GM18909 (cell line): ENCODE measurements around the gene SULT4A1.

Experiments
- ATAC-seq: cut with Tn5 transposase; IDR thresholded peaks from one replicate; pipeline ENCODE4 v1.9.1; 2021; ENCODE audit warnings: mild to moderate bottlenecking; ENCODE audit not compliant: unreplicated experiment, poor library complexity

Gene SULT4A1

DNA sequence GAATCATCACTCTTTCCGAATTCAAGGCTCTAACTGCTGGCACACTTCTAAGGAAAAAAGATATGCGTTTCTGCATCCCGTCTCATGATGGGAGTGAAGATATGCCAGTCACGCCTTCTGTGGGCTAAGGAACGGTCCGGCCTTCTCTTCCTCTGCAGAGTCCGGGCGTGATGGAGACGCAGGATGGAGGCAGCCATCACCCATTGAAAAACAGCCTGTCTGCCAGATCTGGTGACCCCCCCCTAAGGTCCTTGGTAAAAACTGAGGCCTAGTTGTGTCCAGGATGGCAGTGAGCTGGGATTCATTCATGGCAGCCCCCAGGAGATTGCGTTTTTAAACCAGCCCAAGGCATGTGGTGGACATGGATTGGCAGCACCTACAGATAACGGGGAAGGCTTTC lies 43.3 kb downstream of the SULT4A1 start:
- ATAC-seq = no peak

DNA sequence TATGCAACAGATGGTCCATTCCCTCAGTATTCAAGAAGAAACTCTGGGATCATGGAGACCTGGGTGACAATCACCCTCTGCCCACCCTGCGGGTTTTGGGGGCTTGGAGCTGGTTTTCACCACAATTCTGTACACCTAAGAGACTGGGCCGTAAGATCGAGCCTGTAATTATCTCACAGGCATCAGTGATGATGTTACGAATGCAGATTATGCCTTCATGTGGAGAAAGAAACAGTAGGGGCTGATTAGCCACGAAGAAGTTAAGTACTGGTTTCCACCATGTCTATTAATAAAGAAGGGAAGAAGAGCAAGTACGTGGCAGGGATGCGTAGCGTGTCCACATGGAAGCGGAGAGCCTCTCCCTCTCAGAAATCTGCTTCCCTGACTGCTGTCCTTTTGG lies 44.9 kb downstream of the SULT4A1 start:
- no peak for ATAC-seq

DNA sequence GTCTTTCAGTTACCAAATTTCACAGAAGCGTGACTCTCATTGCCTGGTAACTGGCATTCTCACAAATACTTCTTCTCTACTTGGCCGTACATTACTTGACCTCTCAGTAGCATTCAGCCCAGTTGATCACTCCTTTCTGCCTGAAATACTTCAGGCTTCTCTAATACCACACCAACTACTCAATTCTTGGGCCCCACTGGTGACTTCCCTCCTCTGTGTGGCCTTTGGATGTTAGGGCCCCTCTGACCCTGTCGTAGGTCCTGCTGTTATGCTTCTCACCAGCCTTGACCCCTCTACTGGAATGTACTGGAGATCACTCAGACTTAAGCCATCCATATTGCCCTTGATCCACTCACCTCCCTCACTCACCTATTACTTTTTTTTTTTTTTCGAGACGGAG lies 48.0 kb downstream of the SULT4A1 start:
- ATAC-seq = no peak

DNA sequence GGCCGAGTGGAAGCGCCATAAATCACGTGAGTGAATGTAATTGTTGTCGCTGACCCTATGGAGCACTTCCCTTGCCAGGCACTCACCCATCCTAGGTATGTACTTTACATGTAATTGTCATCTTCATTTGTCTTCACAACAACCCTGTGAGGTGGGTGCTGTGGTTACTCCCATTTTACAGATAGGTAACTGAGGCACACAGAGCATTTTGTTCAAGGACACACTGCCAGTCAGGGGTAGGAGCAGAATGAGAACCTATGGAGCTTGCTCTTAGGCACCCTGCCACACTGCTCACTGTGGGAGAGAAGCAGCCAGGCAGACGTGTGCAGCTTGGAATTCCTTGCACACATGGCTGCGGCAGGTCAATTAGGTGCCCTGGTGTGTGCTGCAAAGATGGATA lies 49.4 kb downstream of the SULT4A1 start:
- ATAC-seq = peak; percentile 9

DNA sequence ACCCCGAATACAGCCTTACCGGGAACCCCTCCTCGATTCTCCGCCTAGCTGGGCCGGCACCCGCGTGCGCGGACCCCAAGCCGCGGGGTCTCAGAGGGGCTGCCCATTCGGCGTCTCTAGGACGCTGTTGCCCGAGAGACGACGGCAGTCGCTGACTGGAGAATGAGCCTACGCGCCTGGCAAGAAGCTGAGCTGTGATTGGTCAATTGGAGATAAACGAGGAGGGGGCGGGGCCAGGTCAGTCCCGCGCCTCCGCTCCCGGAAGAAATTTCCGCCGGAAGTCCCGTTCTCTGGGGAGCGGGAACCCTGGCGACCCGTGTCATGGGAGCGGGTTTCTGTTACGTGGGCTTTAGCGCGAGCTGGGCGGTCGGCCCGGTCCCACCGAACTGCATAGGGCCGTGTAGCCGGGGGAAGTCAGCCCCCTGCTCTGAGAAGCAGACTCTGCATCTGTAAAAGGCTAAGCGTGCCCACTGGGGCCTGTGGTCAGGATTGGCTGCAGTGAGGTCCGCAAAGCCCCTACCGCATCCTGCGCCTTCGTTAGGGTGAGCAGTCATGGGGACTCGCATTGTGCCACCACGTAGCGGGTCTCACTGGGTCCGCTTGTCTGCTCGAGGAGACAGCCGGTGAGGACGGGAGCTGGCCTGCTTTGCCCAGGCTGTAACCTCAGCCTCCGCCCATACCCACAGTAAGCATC lies 50.0 kb downstream of the SULT4A1 start, which contains the start of gene EFCAB6:
Gene EFCAB6 (minus strand): TSS at position 157 of the 694 bp plus-strand sequence. CDS start 29,987 bp downstream, outside the sequence.
- peak; percentile 80 for ATAC-seq

DNA sequence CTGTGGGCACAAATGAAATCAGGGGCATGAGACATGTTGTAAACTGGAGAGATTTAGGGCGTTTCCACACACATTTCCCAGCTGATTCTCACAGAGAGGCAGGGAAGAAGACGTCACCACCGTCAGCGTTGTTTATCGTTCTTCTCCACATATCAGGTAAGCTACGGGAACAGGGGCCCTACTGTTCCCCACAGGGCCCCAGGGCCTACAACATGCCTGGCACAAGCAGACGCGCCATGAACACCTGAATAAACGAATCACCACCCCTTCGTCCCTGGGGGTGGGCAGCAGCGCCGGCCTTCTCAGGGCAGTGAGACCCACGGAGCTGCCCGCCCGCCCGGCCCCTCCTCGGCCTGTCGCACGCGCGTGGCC lies 50.5 kb downstream of the SULT4A1 start:
- no peak for ATAC-seq

DNA sequence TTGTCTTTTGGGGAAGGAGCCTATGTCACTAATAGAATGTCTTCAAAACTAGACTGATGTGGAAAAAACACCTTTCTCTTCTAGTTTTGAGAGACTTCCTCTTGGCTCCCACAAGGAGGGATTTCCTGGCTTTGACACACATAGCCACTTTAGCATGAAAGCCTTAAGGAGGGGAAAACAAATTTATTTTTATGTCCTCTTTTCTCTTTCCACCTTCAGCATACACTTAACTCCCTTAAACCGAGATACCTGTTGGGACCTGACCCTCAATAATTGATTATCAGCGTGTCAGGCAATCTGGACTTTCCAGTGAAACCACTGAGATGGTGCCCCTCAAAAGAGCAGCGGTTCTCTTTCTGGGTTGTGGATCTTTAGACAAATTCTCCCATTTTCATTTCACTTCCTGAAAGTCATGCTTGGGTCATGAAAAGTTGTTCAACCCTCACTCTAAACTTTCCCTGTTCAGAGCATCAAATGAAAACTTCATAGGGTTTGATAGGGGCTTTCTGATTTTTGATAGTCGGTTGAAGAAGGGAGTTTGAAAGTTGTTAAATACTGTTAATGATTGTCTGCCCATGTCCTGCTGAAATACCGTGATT lies 59.3 kb downstream of the SULT4A1 start:
- ATAC-seq = no peak

DNA sequence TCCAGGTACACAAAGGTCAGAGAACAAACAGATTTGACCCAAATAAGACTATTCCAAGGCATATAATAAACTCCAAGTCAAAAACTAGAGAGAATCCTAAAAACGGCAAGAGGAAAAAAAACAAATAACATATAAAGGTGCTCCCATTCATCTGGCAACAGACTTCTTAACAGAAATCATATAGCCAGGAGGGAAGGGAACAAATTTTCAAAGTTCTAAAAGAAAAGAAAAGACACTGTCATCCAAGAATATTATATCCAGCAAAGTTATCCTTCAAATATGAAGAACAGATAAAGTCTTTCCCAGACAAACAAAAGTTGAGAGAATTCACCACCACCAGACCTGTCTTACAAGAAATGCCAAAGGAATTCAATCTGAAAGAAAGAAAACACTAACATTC lies 61.3 kb downstream of the SULT4A1 start:
- no peak for ATAC-seq

DNA sequence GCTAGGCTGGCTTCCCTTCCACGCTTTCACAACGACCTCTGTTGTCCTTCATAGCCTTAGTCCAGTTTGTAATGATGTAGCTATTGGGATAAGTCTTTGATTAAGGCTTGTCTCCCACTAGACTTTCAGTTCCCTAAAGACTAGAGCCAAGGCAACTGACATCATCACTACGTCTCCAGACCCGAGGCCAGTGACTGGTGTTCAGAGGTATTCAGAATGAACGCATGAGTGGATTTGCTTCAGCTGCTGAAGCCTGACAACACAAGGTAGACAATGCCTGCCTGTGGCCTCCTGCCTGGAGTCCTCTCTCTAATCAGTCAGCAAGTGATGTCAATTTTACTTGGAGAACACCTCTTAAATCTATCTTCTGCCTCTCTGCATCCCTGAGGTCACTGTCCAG lies 63.8 kb downstream of the SULT4A1 start:
- peak; percentile 50 for ATAC-seq

DNA sequence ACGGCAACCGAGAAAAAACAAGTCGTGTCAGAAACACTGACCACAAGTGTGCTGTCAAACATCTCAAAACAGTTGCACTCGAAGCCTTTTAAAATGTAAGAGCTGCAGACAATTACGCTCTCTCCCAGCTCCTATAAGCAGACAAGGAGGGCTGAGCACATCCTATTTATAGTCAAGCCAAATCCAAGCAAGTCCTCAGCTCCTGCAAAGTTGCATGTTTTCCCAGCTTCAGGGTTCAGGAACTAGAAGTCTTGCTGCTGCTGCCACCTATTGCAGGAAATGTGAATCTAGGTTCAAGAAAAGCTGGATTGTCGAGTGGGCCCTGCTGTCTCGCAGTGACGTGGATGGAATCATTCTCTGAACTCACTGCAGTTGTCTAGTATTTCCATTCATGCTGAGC lies 65.7 kb downstream of the SULT4A1 start:
- ATAC-seq = no peak

DNA sequence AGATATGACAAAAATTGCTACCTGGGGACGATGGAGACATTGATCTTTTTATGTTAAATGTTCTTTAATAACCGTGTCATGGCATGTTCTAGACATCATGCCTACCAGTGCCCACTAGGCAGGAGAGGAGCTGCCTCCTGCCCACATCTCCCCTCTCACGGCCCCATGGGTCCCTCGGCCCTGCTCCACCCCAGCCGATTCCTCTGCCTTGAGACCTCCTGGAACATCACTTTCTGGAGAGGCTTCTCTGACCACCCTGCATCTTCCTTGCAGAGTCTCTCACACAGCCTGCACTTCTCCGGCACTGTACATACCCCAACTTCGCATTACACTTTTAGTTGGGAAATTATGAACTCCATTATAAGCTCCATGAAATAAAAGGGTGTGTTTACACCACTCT lies 67.0 kb downstream of the SULT4A1 start:
- no peak for ATAC-seq

DNA sequence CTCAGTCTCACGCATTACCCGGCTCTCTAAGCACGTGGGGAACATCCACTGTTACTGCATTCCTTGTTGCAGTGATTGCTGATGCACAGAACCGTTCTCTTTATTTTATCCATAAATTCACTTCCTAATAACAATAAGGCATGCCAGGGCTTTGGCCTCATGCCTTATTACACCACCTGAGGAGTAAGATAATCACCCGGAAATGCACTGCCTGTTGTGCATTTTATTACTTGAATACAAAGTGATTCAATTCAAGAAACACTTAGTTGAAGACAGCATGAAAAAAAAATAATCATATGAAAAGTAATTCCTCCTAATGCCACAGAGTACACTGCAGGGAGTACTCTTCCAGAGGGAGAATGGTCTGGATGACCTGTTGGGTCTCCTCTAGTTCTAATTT lies 69.4 kb downstream of the SULT4A1 start:
- ATAC-seq = no peak

DNA sequence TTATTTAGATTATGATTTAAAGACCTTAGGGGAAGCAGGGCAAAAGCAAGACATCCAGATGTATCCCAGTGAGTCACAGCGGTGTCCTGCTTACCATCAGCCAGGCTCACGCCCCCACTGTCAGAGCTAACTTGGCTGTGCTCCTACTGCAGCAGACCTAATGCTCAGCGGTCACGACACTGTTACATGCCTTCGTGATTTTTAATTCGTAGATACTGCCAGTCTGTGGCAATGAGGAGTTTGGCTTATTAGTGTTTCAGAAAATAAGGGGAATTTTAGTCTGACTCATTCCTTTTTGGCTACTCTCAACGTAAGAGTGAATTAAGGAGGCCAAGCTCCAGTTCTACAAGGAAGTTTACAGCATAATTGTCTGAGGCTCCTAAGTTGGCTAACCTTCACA lies 72.9 kb downstream of the SULT4A1 start:
- ATAC-seq = no peak

DNA sequence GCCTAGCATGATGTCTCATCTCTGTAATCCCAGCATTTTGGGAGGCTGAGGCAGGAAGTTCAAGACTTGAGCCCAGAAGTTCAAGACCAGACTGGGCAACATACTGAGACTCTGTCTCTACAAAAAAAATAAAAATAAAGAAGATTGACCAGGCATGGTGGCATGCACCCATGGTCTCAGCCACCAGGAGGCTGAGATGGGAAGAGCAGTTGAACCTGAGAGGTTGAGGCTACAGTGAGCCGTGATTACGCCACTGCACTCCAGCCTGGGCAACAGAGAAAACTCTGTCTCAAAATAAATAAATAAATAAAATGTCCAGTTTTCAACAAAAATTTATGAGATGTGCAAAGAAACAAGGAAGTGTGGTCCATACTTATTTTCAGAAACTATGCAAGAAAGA lies 78.5 kb downstream of the SULT4A1 start:
- ATAC-seq = no peak

DNA sequence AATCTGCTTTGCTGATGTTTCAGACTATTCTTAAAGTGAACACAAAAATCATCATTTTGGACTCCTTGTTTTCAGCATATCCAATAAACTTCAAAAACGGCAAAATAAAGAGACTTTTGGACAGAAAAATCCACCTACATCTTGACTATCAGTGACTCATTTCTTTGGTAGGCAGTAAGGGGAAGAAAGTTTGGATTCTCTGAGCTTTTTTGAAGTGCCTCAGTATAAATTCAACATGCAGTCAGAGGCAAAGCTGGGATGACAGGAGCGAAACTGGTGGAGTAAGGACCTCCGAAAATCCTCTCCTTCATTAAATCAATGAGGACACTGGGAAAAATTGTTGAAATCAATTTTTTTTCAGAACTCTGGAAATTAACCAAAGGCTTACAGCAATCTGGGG lies 79.9 kb downstream of the SULT4A1 start:
- ATAC-seq = no peak

DNA sequence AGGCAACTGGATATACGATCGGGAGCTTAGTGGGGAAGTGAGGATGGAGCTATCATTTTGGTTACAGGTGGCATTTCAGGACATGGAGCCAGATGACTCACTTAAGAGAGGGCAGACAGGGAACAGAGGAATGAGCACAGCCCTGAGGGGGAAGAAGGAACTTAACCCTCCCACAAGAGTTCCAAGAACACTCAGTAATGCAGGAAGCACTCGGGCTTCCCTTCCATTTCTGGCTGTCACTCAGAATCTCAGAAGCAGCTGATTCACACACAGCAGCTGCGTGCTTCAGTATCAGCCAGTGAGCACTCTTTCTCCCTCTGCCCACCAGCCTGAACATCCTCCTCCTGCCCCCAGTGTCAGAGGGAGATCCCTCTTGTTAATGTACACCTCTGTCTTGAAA lies 85.0 kb downstream of the SULT4A1 start:
- no peak for ATAC-seq

DNA sequence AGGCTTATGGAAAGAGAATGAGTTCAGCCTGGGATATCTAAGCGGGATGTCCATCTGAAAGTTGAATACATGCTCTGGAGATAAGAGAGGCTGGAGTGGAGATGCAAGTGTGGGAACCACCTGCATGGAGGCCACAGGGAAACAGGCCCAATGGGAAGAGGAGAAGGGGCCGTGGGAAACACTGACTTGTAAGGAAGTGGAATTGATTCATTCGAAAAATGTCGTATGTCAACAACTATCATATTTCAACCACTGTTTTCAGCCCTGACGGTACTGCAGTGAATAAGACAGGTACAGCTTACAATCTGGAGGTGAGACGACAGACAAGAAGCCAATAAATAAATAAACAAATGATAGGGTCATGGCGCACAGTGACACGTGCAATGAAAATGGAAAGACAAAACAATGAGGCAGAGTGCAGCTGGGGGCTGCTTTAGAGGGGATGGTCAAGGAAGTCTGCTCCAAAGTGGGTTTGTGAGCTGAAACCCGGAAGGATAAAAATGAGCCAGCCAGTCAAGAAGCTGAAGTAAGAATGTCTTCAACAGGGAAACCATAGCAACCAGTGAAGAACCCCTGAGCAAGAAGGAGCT lies 86.1 kb downstream of the SULT4A1 start:
- no peak for ATAC-seq
